MG63 (cell line): ENCODE measurements around the gene KCNG2. TPM values are rescaled to one million over a fixed set of nuclear protein-coding genes. Genes with fewer than 3 reads are reported as not detected.

Experiments used
- DNase-seq: peaks from one replicate; pipeline ENCODE4 v3.0.0-alpha.2; 2020
- H3K27me3 ChIP-seq: fragments of 250-450 bp; sonication (Bioruptor Pico); 2 replicates; pipeline ENCODE4 v1.5.1; 2020; ENCODE audit warnings: mild to moderate bottlenecking, moderate library complexity
- H3K36me3 ChIP-seq: fragments of 250-450 bp; sonication (Bioruptor Pico); 2 replicates; pipeline ENCODE4 v1.5.1; 2020; ENCODE audit warnings: mild to moderate bottlenecking, moderate library complexity
- H3K4me3 ChIP-seq: fragments of 250-450 bp; sonication (Bioruptor Pico); 2 replicates; pipeline ENCODE4 v1.5.1; 2020; ENCODE audit warnings: mild to moderate bottlenecking, moderate library complexity
- H3K9me3 ChIP-seq: fragments of 250-450 bp; sonication (Bioruptor Pico); 2 replicates; pipeline ENCODE4 v1.5.1; 2020; ENCODE audit warnings: mild to moderate bottlenecking, moderate library complexity
- total RNA-seq: library from RNA; depleted of rRNA; stranded (reverse); fragments of >200 nt; shearing (Covaris generic); gene quantifications from 2 replicates; pipeline ENCODE4 v1.2.3, GENCODE V29; 2014; ENCODE audit warnings: low replicate concordance

Gene KCNG2
- total RNA-seq, 1 experiment from 2014 or later = not detected

- no peak for DNase-seq
- Histone ChIP-seq H3K4me3 (no peak overlapping the region), H3K27me3 (no peaks in the 10 kb centered on the region), H3K36me3 (peaks cover 57% of the 10 kb centered on the region), H3K9me3 (peaks cover 38% of the 10 kb centered on the region)
Measured at GRCh38 chr18:79932907-79933306, 135.2 kb downstream of the KCNG2 start.

GRCh38 chr18:79933765-79934164, 136.0 kb downstream of the KCNG2 start:
- H3K36me3 ChIP-seq = peaks cover 52% of the 10 kb centered on the region
- H3K4me3 ChIP-seq = no peak overlapping the region
- H3K27me3 ChIP-seq = no peaks in the 10 kb centered on the region
- DNase-seq = no peak
- H3K9me3 ChIP-seq = peaks cover 38% of the 10 kb centered on the region

- Histone ChIP-seq H3K9me3 (peaks cover 35% of the 10 kb centered on the region), H3K27me3 (no peaks in the 10 kb centered on the region), H3K4me3 (no peak overlapping the region), H3K36me3 (peaks cover 49% of the 10 kb centered on the region)
- DNase-seq = no peak
Measured at GRCh38 chr18:79934311-79935097, 136.8 kb downstream of the KCNG2 start.

GRCh38 chr18:79935098-79935480, 137.4 kb downstream of the KCNG2 start:
- Histone ChIP-seq H3K9me3 (peaks cover 29% of the 10 kb centered on the region), H3K27me3 (no peaks in the 10 kb centered on the region), H3K4me3 (no peak overlapping the region), H3K36me3 (peaks cover 48% of the 10 kb centered on the region)
- no peak for DNase-seq

- Histone ChIP-seq H3K4me3 (no peak overlapping the region), H3K36me3 (peaks cover 44% of the 10 kb centered on the region), H3K9me3 (peaks cover 25% of the 10 kb centered on the region), H3K27me3 (no peaks in the 10 kb centered on the region)
- no peak for DNase-seq
Measured at GRCh38 chr18:79935499-79935898, 137.8 kb downstream of the KCNG2 start.

GRCh38 chr18:79935925-79936324, 138.2 kb downstream of the KCNG2 start:
- H3K36me3 ChIP-seq = peaks cover 42% of the 10 kb centered on the region
- no peak overlapping the region for H3K4me3 ChIP-seq
- H3K27me3 ChIP-seq = no peaks in the 10 kb centered on the region
- DNase-seq = no peak
- H3K9me3 ChIP-seq = peaks cover 21% of the 10 kb centered on the region

GRCh38 chr18:79936641-79937040, 138.9 kb downstream of the KCNG2 start:
- Histone ChIP-seq H3K36me3 (peaks cover 42% of the 10 kb centered on the region), H3K9me3 (peaks cover 17% of the 10 kb centered on the region), H3K27me3 (no peaks in the 10 kb centered on the region), H3K4me3 (no peak overlapping the region)
- DNase-seq = no peak

- H3K36me3 ChIP-seq = peaks cover 48% of the 10 kb centered on the region
- DNase-seq = no peak
- peaks cover 14% of the 10 kb centered on the region for H3K9me3 ChIP-seq
Measured at GRCh38 chr18:79937103-79937860, 139.5 kb downstream of the KCNG2 start.

GRCh38 chr18:79938196-79938595, 140.5 kb downstream of the KCNG2 start:
- H3K9me3 ChIP-seq = peaks cover 6% of the 10 kb centered on the region
- DNase-seq = no peak
- no peak overlapping the region for H3K4me3 ChIP-seq
- H3K36me3 ChIP-seq = peaks cover 47% of the 10 kb centered on the region
- H3K27me3 ChIP-seq = no peaks in the 10 kb centered on the region

More at GRCh38 chr18:79937103-79937860, 139.5 kb downstream of the KCNG2 start:
- Histone ChIP-seq H3K27me3 (no peaks in the 10 kb centered on the region), H3K4me3 (no peak overlapping the region)

GRCh38 chr18:79939096-79939495, 141.4 kb downstream of the KCNG2 start:
- Histone ChIP-seq H3K36me3 (peaks cover 43% of the 10 kb centered on the region), H3K4me3 (no peak overlapping the region), H3K27me3 (no peaks in the 10 kb centered on the region), H3K9me3 (no peaks in the 10 kb centered on the region)
- DNase-seq = no peak

GRCh38 chr18:79940126-79940813, 142.5 kb downstream of the KCNG2 start:
- Histone ChIP-seq H3K27me3 (no peaks in the 10 kb centered on the region), H3K4me3 (no peak overlapping the region), H3K36me3 (peaks cover 40% of the 10 kb centered on the region), H3K9me3 (no peaks in the 10 kb centered on the region)
- DNase-seq = no peak

GRCh38 chr18:79940814-79941472, 143.2 kb downstream of the KCNG2 start:
- no peaks in the 10 kb centered on the region for H3K9me3 ChIP-seq
- no peak overlapping the region for H3K4me3 ChIP-seq
- no peak for DNase-seq
- H3K36me3 ChIP-seq = peaks cover 36% of the 10 kb centered on the region
- H3K27me3 ChIP-seq = no peaks in the 10 kb centered on the region

GRCh38 chr18:79941473-79942119, 143.9 kb downstream of the KCNG2 start:
- Histone ChIP-seq H3K4me3 (no peak overlapping the region), H3K36me3 (peaks cover 33% of the 10 kb centered on the region), H3K27me3 (no peaks in the 10 kb centered on the region), H3K9me3 (no peaks in the 10 kb centered on the region)
- DNase-seq = no peak

- DNase-seq = no peak
- H3K27me3 ChIP-seq = no peaks in the 10 kb centered on the region
- no peaks in the 10 kb centered on the region for H3K9me3 ChIP-seq
- peaks cover 34% of the 10 kb centered on the region for H3K36me3 ChIP-seq
- H3K4me3 ChIP-seq = no peak overlapping the region
Measured at GRCh38 chr18:79942211-79942610, 144.5 kb downstream of the KCNG2 start.

GRCh38 chr18:79942786-79943607, 145.3 kb downstream of the KCNG2 start:
- no peak for DNase-seq
- H3K27me3 ChIP-seq = no peaks in the 10 kb centered on the region
- H3K9me3 ChIP-seq = no peaks in the 10 kb centered on the region
- H3K4me3 ChIP-seq = no peak overlapping the region
- H3K36me3 ChIP-seq = peaks cover 34% of the 10 kb centered on the region
